Prostate gland (tissue), 2 donors: ENCODE measurements around the gene DBN1. TPM values are rescaled to one million over a fixed set of nuclear protein-coding genes. Genes with fewer than 3 reads are reported as not detected.

Experiments used
- DNase-seq: peaks from one replicate; pipeline ENCODE4 v3.0.0-alpha.2; 2019; ENCODE audit warnings: low spot score
- H3K27ac ChIP-seq, 2 donors: fragments of 200-600 bp; sonication (generic); 2 replicates each; pipeline ENCODE4 v1.5.1; 2017 to 2019
- H3K27me3 ChIP-seq: fragments of 200-600 bp; sonication (generic); replicated peaks from 2 replicates; pipeline ENCODE4 v1.5.1; 2019; ENCODE audit not compliant: insufficient read depth
- H3K36me3 ChIP-seq, 2 donors: fragments of 200-600 bp; sonication (generic); 1 replicate in 1 of 2; 2 replicates in 1 of 2; pipeline versions ENCODE4 v1.5.1 to v1.8.1; 2017 to 2019
- H3K4me1 ChIP-seq: fragments of 200-600 bp; sonication (generic); replicated peaks from 2 replicates; pipeline ENCODE4 v1.5.1; 2019
- H3K4me3 ChIP-seq, 2 donors: fragments of 200-600 bp; sonication (generic); 2 replicates each; pipeline ENCODE4 v1.5.1; 2017 to 2019
- H3K9me3 ChIP-seq: fragments of 200-600 bp; sonication (generic); 2 replicates; pipeline ENCODE4 v1.5.1; 2017
- POLR2A ChIP-seq: fragments of 450-650 bp; IDR thresholded peaks from one replicate; pipeline ENCODE4 v1.6.1; 2016; ENCODE audit warnings: antibody characterized with exemption, mild to moderate bottlenecking
- POLR2AphosphoS5 ChIP-seq: sonication (generic); formaldehyde crosslinking; IDR thresholded peaks from one replicate; pipeline ENCODE4 v1.6.1; 2017; ENCODE audit warnings: antibody characterized with exemption
- WGBS: methylation state at CpG from one replicate; pipeline ENCODE4 v1.1.5; 2018; 5-methylcytosine and 5-hydroxymethylcytosine counted together
- intact Hi-C: fragments of 100-400 bp; cut with DNase I; formaldehyde crosslinking; loops from one replicate; pipeline ENCODE4 v1.14.2; 2022
- total RNA-seq, 2 donors: library from RNA; depleted of rRNA; stranded (reverse); fragments of >200 nt; gene quantifications; one replicate each; pipeline ENCODE4 v1.1.0, GENCODE V29; 2016
- TF ChIP-seq, protein P1 (sequence below), 4 experiments: fragments of 200-600 bp in 2 of 4; fragments of 450-650 bp in 2 of 4; sonication (generic) in 2 of 4; IDR thresholded peaks; 1 replicate in 3 of 4; 2 replicates in 1 of 4; pipeline ENCODE4 v1.5.1; 2016 to 2019; ENCODE audit warnings: antibody characterized with exemption in 4 of 4, mild to moderate bottlenecking in 2 of 4, moderate library complexity in 2 of 4

The DBN1 gene
- total RNA-seq, 2 donors from 2014 or later, result 33.1 to 65.1 TPM

DNA sequence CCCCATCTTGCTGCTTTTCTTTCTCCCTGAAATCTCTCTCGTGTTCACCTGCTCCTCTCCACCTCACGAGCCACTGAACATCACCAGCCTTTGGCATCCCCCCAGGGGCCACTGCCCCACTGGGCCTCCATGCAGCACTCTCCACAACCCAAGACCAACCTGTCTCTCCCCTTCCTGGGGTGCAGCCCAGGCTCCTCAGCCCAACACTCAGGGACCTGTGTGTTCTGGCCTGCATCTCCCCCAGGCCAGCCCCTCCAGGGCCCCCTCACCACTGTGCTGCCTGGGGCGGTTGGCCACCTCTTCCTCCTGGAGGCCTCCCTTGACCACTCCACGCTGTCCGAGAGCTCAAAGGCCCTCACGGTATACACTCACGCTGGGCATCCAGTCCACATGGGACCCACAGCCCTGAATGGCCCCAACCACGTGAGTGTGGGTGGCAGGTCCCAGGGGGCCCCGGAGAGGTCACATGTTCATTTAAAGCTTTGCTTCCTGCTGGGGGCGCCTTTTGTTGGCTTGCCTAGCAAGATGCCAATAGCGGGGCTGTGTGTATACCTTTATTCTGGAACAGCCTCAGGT is 36.6 kb upstream of the DBN1 start:
- TF ChIP-seq POLR2A (no peak), POLR2AphosphoS5 (no peak)
- TF ChIP-seq, protein P1, sequence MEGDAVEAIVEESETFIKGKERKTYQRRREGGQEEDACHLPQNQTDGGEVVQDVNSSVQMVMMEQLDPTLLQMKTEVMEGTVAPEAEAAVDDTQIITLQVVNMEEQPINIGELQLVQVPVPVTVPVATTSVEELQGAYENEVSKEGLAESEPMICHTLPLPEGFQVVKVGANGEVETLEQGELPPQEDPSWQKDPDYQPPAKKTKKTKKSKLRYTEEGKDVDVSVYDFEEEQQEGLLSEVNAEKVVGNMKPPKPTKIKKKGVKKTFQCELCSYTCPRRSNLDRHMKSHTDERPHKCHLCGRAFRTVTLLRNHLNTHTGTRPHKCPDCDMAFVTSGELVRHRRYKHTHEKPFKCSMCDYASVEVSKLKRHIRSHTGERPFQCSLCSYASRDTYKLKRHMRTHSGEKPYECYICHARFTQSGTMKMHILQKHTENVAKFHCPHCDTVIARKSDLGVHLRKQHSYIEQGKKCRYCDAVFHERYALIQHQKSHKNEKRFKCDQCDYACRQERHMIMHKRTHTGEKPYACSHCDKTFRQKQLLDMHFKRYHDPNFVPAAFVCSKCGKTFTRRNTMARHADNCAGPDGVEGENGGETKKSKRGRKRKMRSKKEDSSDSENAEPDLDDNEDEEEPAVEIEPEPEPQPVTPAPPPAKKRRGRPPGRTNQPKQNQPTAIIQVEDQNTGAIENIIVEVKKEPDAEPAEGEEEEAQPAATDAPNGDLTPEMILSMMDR (IDR thresholded peaks at IDR 0.05), result no peak
- DNase-seq, result no peak
- no peaks in the 10 kb centered on the region for H3K27me3 ChIP-seq
- no peaks in the 10 kb centered on the region for H3K4me1 ChIP-seq
- peaks cover 9 to 17% of the 10 kb centered on the region in 2 donors for H3K36me3 ChIP-seq
- no peak overlapping the region for H3K4me3 ChIP-seq
- intact Hi-C loops, result no loop called here
- no peaks in the 10 kb centered on the region for H3K9me3 ChIP-seq
- WGBS, result 79% methylated on average over 11 of the region's 11 CpGs
- H3K27ac ChIP-seq, result no peak overlapping the region

DNA sequence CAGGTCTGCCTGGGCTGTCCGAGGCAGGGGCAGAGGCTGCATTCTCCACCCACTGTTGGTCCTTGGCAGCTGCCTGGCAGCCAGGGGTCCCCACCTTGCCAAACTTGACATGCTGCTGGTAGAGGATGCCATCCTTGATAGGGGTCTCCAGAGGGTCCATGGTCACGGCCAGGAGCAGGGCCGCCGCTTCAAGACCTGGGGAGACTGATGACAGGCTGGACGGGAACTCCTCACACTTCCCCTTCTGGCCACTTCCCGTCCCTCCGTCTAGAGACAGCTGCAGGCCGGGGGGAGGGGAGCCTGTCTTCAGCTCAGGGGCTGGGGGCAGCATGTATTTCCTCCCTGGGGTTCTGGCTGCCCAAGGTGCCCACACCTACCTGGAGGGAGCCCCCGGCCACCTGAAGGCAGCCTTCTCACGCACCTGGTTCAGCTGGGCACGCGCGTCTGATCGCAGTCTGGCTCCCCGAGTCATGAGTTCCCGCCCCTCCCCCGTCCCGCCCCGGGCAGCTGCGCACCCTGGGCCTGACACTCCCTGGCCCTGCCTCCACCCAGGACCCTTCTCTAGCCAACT is 36.0 kb upstream of the DBN1 start, which contains the start of gene DOK3:
Gene DOK3 (minus strand): TSS at position 446 of the 571 bp plus-strand sequence. CDS start 286 bp downstream, at position 160.
- 49% methylated on average over 20 of the region's 20 CpGs for WGBS

DNA sequence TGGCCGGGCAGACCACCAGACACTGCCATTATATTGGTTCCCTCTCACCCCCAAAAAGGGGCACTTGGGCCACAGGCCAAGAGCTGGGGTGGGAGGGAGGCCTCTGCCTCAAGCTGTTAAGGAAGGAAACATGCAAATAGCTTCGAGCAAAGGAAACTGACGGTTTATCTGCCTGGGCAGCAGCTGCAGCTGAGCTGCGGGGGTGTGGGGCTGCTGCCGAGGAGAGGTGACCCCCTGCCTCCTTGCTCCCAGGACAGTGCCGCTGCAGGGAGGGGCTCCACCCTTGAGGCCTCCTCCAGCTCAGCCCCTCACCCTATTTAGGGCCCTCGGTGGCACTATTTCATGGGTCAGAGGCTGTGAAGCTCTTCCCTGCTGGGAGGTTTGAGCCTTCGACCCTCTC is 35.4 kb upstream of the DBN1 start:
- Histone ChIP-seq H3K9me3 (no peaks in the 10 kb centered on the region), H3K4me1 (no peaks in the 10 kb centered on the region), H3K27me3 (no peaks in the 10 kb centered on the region), H3K4me3 (no peak overlapping the region), H3K27ac (no peak overlapping the region), H3K36me3 (peaks cover 5 to 17% of the 10 kb centered on the region in 2 donors)
- intact Hi-C loops, result no loop called here
- TF ChIP-seq POLR2A (no peak), POLR2AphosphoS5 (no peak)
- TF ChIP-seq, protein P1 (IDR thresholded peaks at IDR 0.05), result no peak
- 51% methylated on average over 8 of the region's 8 CpGs for WGBS
- DNase-seq, result no peak

More for the DNA sequence above, 36.0 kb upstream of the DBN1 start, which contains the start of gene DOK3:
- TF ChIP-seq, protein P1 (IDR thresholded peaks at IDR 0.05), result no peak
- TF ChIP-seq POLR2A, result no peak
- TF ChIP-seq POLR2AphosphoS5, result no peak
- Histone ChIP-seq H3K9me3 (no peaks in the 10 kb centered on the region), H3K27me3 (no peaks in the 10 kb centered on the region), H3K4me1 (no peaks in the 10 kb centered on the region), H3K36me3 (peaks cover 5 to 17% of the 10 kb centered on the region in 2 donors), H3K4me3 (no peak within 1 kb of the TSS), H3K27ac (no peak within 1 kb of the TSS)
- DNase-seq, result no peak
- intact Hi-C loops, result no loop called here

DNA sequence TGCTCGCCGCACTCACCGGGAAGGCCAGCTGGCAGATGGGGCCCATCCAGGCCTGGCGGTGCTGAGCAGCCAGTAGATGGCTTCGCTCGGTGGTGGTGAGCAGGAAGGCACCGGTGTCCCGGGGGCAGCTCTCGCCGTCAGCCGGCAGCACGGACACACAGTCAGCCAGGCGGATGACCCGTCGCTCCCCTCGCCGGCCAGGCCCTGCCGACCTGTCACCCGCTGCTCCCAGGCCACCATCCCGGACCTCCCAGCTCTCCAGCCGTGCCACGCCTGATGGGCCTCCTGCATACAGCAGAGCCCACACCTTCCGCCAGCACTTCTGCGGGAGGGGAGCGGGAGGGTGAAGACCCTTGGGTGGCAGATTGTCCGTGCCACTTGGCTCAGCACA is 34.8 kb upstream of the DBN1 start:
- Histone ChIP-seq H3K9me3 (no peaks in the 10 kb centered on the region), H3K4me3 (no peak overlapping the region), H3K27me3 (no peaks in the 10 kb centered on the region), H3K36me3 (peaks cover 5 to 12% of the 10 kb centered on the region in 2 donors), H3K4me1 (no peaks in the 10 kb centered on the region), H3K27ac (no peak overlapping the region)
- no peak for DNase-seq
- TF ChIP-seq POLR2A (no peak), POLR2AphosphoS5 (no peak)
- TF ChIP-seq, protein P1 (IDR thresholded peaks at IDR 0.05), result no peak
- intact Hi-C loops, result no loop called here
- WGBS, result 95% methylated on average over 26 of the region's 26 CpGs
